Measurements from ENCODE around the gene SLC22A16. TPM values are rescaled to one million over a fixed set of nuclear protein-coding genes. Genes with fewer than 3 reads are reported as not detected.

SLC22A16 gene
- total RNA-seq, 5 donors from 2014 or later (not counting 1 experiment from before 2014, with no cell fraction given): not detected

DNA sequence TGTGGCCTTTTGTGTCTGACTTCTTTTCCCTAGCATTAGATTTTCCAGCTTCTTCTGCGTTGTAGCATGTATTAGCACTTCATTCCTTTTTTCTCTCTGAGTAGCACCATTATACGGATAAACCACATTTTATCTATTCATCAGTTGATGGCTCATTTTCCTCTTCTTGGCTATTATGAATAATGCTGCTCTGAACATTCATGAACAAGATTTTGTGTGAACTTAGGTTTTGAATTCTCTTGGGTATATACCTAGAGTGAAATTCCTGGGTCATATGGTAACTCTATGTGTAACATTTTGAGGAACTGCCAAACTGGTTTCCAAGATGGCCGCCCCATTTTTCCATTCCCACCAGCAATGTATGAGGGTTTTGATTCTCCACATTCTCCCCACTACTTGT is 28.7 kb downstream of the SLC22A16 start:
- POLR2A ChIA-PET: no interaction called here
- no peaks in the 10 kb centered on the region for H3K9me3 Mint-ChIP-seq
- Histone ChIP-seq H3K36me3 (ENCODE audit: control insufficient read depth in 2 of 2, extremely low read depth in 1 of 2, insufficient read depth in 1 of 2, low read length in 1 of 2) (no peaks in the 10 kb centered on the region), H3K9me3 (no peaks in the 10 kb centered on the region), H3K4me1 (ENCODE audit: control insufficient read depth in 1 of 2, extremely low read depth in 1 of 2, insufficient read depth in 2 of 2, low read length in 2 of 2) (no peaks in the 10 kb centered on the region), H3K4me3 (ENCODE audit: control insufficient read depth in 1 of 2, extremely low read depth in 1 of 2, low read length in 1 of 2) (no peak overlapping the region), H3K27ac (ENCODE audit: low read length) (no peak overlapping the region), H3K27me3 (replicated peaks in 1 of 2; ENCODE audit: control insufficient read depth in 2 of 2, extremely low read depth in 1 of 2, insufficient read depth in 2 of 2, low read length in 1 of 2) (peaks cover 0 to 2% of the 10 kb centered on the region in 2 experiments)
- ATAC-seq (replicated peaks in 1 of 4): no peak
- H3K4me1 Mint-ChIP-seq: no peaks in the 10 kb centered on the region
- WGBS (ENCODE audit: insufficient coverage): no CpG with 5 or more reads among the region's 3 CpGs
- CTCF ChIA-PET: no interaction called here
- peaks cover 7 to 16% of the 10 kb centered on the region in 2 donors for H3K27me3 Mint-ChIP-seq
- no peak for DNase-seq
- no peaks in the 10 kb centered on the region for H3K36me3 Mint-ChIP-seq
- H3K4me3 Mint-ChIP-seq: no peak overlapping the region
- no peak overlapping the region for H3K27ac Mint-ChIP-seq

DNA sequence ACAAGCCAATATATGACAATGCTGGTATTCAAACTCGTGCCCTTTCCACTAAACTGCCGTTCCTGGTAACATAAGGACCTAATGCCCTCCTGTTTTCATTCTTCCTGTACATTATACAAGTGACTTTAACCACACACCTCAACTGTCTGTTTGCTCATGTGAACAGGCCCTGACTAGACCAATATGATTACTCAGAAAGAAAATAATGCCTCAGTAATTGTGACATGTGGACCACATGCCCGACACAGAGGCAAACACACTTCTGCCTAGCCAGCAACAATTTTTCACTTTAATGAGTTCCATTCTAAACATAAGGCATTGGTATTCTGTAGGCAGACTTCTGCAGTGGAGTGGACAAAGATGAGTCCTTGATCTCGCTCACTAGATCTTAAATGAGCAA is 30.0 kb downstream of the SLC22A16 start:
- Mint-ChIP-seq H3K27me3 (peaks cover 3 to 10% of the 10 kb centered on the region in 2 donors), H3K4me1 (no peaks in the 10 kb centered on the region), H3K27ac (no peak overlapping the region), H3K9me3 (no peaks in the 10 kb centered on the region), H3K36me3 (no peaks in the 10 kb centered on the region), H3K4me3 (no peak overlapping the region)
- Histone ChIP-seq H3K27me3 (replicated peaks in 1 of 2; ENCODE audit: control insufficient read depth in 2 of 2, extremely low read depth in 1 of 2, insufficient read depth in 2 of 2, low read length in 1 of 2) (peaks cover 0 to 2% of the 10 kb centered on the region in 2 experiments), H3K36me3 (ENCODE audit: control insufficient read depth in 2 of 2, extremely low read depth in 1 of 2, insufficient read depth in 1 of 2, low read length in 1 of 2) (no peaks in the 10 kb centered on the region), H3K27ac (ENCODE audit: low read length) (no peak overlapping the region), H3K4me3 (ENCODE audit: control insufficient read depth in 1 of 2, extremely low read depth in 1 of 2, low read length in 1 of 2) (no peak overlapping the region), H3K9me3 (no peaks in the 10 kb centered on the region), H3K4me1 (ENCODE audit: control insufficient read depth in 1 of 2, extremely low read depth in 1 of 2, insufficient read depth in 2 of 2, low read length in 2 of 2) (no peaks in the 10 kb centered on the region)
- POLR2A ChIA-PET: no interaction called here
- DNase-seq: no peak
- no peak for ATAC-seq (replicated peaks in 1 of 4)
- CTCF ChIA-PET: no interaction called here
- WGBS (ENCODE audit: insufficient coverage): 76% methylated on average over 2 of the region's 4 CpGs

DNA sequence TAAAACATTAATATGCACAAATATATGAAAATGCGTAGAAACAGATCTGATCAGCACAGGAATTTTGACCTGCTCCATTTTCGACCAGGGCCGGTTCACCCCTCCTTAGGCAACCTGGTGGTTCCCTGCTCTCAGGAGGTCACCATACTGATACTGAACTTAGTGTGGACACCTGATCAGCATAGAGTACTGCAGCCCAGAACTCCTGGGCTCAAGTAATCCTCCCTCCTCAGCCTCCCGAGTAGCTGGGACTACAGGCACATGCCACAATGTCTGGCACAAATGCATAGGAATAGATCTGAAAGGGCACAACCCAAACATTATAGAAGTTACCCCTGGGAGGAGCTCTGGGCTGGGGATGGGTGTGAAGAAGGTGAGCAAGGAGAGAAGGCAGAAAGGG is 36.4 kb downstream of the SLC22A16 start:
- CTCF ChIA-PET: no interaction called here
- H3K9me3 ChIP-seq: no peaks in the 10 kb centered on the region

DNA sequence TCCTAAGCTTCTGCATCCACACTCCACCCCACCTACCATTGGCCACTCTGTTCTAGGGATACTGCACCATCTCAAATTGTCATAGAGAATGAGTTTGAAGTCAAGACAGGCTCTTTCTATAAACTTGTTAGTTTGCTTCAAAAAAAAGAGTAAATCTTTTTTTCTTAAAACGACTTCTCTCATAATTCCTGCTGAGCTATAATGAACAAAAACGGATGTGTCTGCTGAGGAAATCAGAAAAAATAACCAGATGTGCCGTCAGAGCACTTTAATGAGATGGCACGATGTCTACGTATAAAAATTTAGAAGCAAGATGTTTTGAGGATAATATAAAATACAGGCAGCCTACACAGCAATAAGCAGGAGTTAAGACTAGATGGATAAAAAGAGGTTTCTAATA is 37.1 kb downstream of the SLC22A16 start:
- H3K36me3 Mint-ChIP-seq: no peaks in the 10 kb centered on the region
- H3K27ac Mint-ChIP-seq: no peak overlapping the region
- no peaks in the 10 kb centered on the region for H3K9me3 ChIP-seq
- no peak overlapping the region for H3K27ac ChIP-seq (ENCODE audit: low read length)
- H3K36me3 ChIP-seq (ENCODE audit: control insufficient read depth in 2 of 2, extremely low read depth in 1 of 2, insufficient read depth in 1 of 2, low read length in 1 of 2): no peaks in the 10 kb centered on the region
- DNase-seq (no peak), ATAC-seq (replicated peaks in 1 of 4) (no peak)
- H3K27me3 ChIP-seq (replicated peaks in 1 of 2; ENCODE audit: control insufficient read depth in 2 of 2, extremely low read depth in 1 of 2, insufficient read depth in 2 of 2, low read length in 1 of 2): peaks cover 0 to under 1% of the 10 kb centered on the region in 2 experiments
- CTCF ChIA-PET: no interaction called here
- H3K4me3 Mint-ChIP-seq: no peak overlapping the region
- H3K27me3 Mint-ChIP-seq: peaks cover 6 to 10% of the 10 kb centered on the region in 2 donors
- H3K4me1 ChIP-seq (ENCODE audit: control insufficient read depth in 1 of 2, extremely low read depth in 1 of 2, insufficient read depth in 2 of 2, low read length in 2 of 2): no peaks in the 10 kb centered on the region
- H3K9me3 Mint-ChIP-seq: peaks cover 0 to 5% (median 0%) of the 10 kb centered on the region in 3 donors
- POLR2A ChIA-PET: no interaction called here
- WGBS (ENCODE audit: insufficient coverage): no CpG with 5 or more reads among the region's 5 CpGs
- H3K4me1 Mint-ChIP-seq: no peaks in the 10 kb centered on the region
- no peak overlapping the region for H3K4me3 ChIP-seq (ENCODE audit: control insufficient read depth in 1 of 2, extremely low read depth in 1 of 2, low read length in 1 of 2)

More for the DNA sequence above, 36.4 kb downstream of the SLC22A16 start:
- DNase-seq: no peak
- Mint-ChIP-seq H3K4me1 (no peaks in the 10 kb centered on the region), H3K36me3 (no peaks in the 10 kb centered on the region), H3K27ac (no peak overlapping the region), H3K4me3 (no peak overlapping the region), H3K27me3 (peaks cover 6 to 13% of the 10 kb centered on the region in 2 donors), H3K9me3 (peaks cover 0 to 3% (median 0%) of the 10 kb centered on the region in 3 donors)
- POLR2A ChIA-PET: interaction anchor here in 1 of 2 donors (0.5 kb wide), 1 partner anchor 1521 kb away, joined by 4 read pairs; no protein-coding TSS in a partner anchor
- Histone ChIP-seq H3K4me3 (ENCODE audit: control insufficient read depth in 1 of 2, extremely low read depth in 1 of 2, low read length in 1 of 2) (no peak overlapping the region), H3K4me1 (ENCODE audit: control insufficient read depth in 1 of 2, extremely low read depth in 1 of 2, insufficient read depth in 2 of 2, low read length in 2 of 2) (no peaks in the 10 kb centered on the region), H3K27ac (ENCODE audit: low read length) (no peak overlapping the region), H3K36me3 (ENCODE audit: control insufficient read depth in 2 of 2, extremely low read depth in 1 of 2, insufficient read depth in 1 of 2, low read length in 1 of 2) (no peaks in the 10 kb centered on the region), H3K27me3 (replicated peaks in 1 of 2; ENCODE audit: control insufficient read depth in 2 of 2, extremely low read depth in 1 of 2, insufficient read depth in 2 of 2, low read length in 1 of 2) (no peaks in the 10 kb centered on the region)
- ATAC-seq (replicated peaks in 1 of 4): no peak
- 83% methylated on average over 1 of the region's 4 CpGs for WGBS (ENCODE audit: insufficient coverage)

DNA sequence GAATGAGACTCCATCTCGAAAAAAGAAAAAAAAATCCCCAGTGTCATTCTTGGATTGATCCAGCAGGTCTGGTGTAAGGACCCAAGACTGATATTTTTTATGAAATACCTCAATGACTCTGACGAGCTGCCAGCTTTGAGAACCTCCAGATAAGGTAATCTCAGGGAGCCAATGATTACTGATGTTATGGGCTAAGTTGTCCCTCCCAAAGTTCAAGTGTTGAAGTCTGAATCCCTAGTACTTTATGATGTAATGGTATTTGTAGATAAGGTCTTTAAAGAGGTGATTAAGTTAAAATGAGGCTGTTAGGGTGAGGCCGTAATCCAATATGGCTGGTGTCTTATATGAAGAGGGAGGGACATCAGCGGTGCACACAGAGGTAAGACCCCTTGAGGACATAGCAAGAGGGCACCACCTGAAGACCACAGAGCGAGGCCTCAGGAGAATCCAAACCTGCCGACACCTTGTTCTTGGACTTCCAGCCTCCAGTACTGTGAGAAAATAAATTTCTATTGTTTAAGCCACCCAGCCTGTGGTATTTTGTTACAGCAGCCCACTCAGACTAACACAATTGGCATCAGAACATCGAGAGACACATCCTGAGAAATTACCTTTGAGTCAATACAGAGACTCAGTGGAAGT is 41.3 kb downstream of the SLC22A16 start:
- WGBS (ENCODE audit: insufficient coverage): 64% methylated on average over 4 of the region's 7 CpGs
- H3K4me1 ChIP-seq (ENCODE audit: control insufficient read depth in 1 of 2, extremely low read depth in 1 of 2, insufficient read depth in 2 of 2, low read length in 2 of 2): no peaks in the 10 kb centered on the region
- POLR2A ChIA-PET: no interaction called here
- H3K27me3 Mint-ChIP-seq: peaks cover 4 to 11% of the 10 kb centered on the region in 2 donors
- H3K27ac Mint-ChIP-seq: no peak overlapping the region
- CTCF ChIA-PET: no interaction called here
- DNase-seq (no peak), ATAC-seq (replicated peaks in 1 of 4) (no peak)
- H3K27ac ChIP-seq (ENCODE audit: low read length): no peak overlapping the region
- no peak overlapping the region for H3K4me3 Mint-ChIP-seq
- H3K4me1 Mint-ChIP-seq: no peaks in the 10 kb centered on the region
- H3K36me3 ChIP-seq (ENCODE audit: control insufficient read depth in 2 of 2, extremely low read depth in 1 of 2, insufficient read depth in 1 of 2, low read length in 1 of 2): no peaks in the 10 kb centered on the region
- H3K27me3 ChIP-seq (replicated peaks in 1 of 2; ENCODE audit: control insufficient read depth in 2 of 2, extremely low read depth in 1 of 2, insufficient read depth in 2 of 2, low read length in 1 of 2): peaks cover 0 to 5% of the 10 kb centered on the region in 2 experiments
- peaks cover 0 to 5% (median 0%) of the 10 kb centered on the region in 3 donors for H3K9me3 Mint-ChIP-seq
- no peaks in the 10 kb centered on the region for H3K9me3 ChIP-seq
- H3K4me3 ChIP-seq (ENCODE audit: control insufficient read depth in 1 of 2, extremely low read depth in 1 of 2, low read length in 1 of 2): no peak overlapping the region
- H3K36me3 Mint-ChIP-seq: no peaks in the 10 kb centered on the region

DNA sequence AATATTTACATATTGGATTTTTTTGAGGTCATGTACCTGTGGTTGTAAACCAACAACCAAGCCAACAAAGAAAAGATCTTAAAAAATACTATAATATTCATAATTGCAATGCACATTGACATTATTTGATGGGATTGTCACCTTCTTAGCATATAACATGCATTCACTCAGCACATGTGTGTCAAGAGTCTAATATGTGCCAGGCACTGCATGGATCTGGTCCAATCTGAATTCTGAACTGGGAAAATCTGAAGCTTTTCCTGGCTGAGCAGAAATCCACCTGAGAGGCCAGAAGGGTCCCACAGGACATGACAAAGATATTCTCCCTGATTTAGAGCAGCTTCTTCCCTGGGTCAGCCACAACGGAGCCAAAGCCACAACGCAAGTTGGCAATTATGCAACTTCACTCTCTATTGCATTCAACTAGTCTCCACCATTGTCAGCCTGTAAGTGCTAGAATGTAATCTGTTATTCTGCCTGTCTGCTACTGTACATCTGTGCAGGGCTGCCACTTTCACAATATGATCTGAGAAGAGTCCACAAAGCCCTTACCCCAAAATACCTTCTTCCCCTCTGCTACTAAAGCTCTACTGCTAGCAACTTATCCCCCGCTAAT is 44.0 kb downstream of the SLC22A16 start:
- Mint-ChIP-seq H3K27me3 (peaks cover 6 to 17% of the 10 kb centered on the region in 2 donors), H3K27ac (no peak overlapping the region), H3K4me1 (no peaks in the 10 kb centered on the region), H3K4me3 (no peak overlapping the region), H3K9me3 (peaks cover 0 to 5% (median 0%) of the 10 kb centered on the region in 3 donors), H3K36me3 (no peaks in the 10 kb centered on the region)
- Histone ChIP-seq H3K36me3 (ENCODE audit: control insufficient read depth in 2 of 2, extremely low read depth in 1 of 2, insufficient read depth in 1 of 2, low read length in 1 of 2) (no peaks in the 10 kb centered on the region), H3K27me3 (replicated peaks in 1 of 2; ENCODE audit: control insufficient read depth in 2 of 2, extremely low read depth in 1 of 2, insufficient read depth in 2 of 2, low read length in 1 of 2) (peaks cover 0 to 10% of the 10 kb centered on the region in 2 experiments), H3K4me3 (ENCODE audit: control insufficient read depth in 1 of 2, extremely low read depth in 1 of 2, low read length in 1 of 2) (no peak overlapping the region), H3K9me3 (no peaks in the 10 kb centered on the region), H3K4me1 (ENCODE audit: control insufficient read depth in 1 of 2, extremely low read depth in 1 of 2, insufficient read depth in 2 of 2, low read length in 2 of 2) (no peaks in the 10 kb centered on the region), H3K27ac (ENCODE audit: low read length) (no peak overlapping the region)
- ATAC-seq (replicated peaks in 1 of 4) (no peak), DNase-seq (no peak)
- ChIA-PET POLR2A (no interaction called here), CTCF (no interaction called here)
- 100% methylated on average over 1 of the region's 3 CpGs for WGBS (ENCODE audit: insufficient coverage)
